Suprapubic skin (tissue), 4 donors: ENCODE measurements around the gene PDE2A.

Source experiments
- EP300 ChIP-seq: sonication (generic); formaldehyde crosslinking; IDR thresholded peaks from one replicate; pipeline ENCODE4 v1.6.1; 2017; ENCODE audit warnings: antibody characterized with exemption
- POLR2AphosphoS5 ChIP-seq, 3 donors: sonication (generic); formaldehyde crosslinking; IDR thresholded peaks; one replicate each; pipeline ENCODE4 v1.6.1; 2017; ENCODE audit warnings: antibody characterized with exemption in 3 of 3
- TF ChIP-seq, protein P1 (sequence below), 2 donors: fragments of 200-600 bp in 1 of 2; fragments of 450-650 bp in 1 of 2; sonication (generic) in 1 of 2; IDR thresholded peaks; one replicate each; pipeline ENCODE4 v1.5.1; 2016 to 2019; ENCODE audit warnings: antibody characterized with exemption in 2 of 2, mild to moderate bottlenecking in 1 of 2, moderate library complexity in 1 of 2

DNA sequence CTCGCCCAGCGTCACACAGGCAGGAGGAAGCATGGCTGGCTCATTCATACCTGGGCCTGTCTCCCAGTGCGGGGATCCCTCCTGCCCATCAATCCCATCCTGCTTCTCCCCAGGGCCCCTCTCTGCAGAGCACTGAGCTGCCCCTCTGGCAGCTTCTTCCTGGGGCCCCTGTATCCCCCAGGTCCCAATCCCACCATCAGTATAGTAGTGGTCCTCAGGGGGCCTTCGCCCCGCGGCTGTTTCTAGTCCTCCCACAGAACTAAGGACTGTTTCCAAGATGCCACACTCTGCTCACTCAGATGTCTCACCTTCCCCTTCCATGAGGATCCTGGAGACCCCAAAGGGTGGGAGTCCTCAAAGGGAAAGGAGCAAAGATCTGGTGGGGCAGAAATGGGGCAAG, 97.6 kb downstream of the PDE2A start:
- TF ChIP-seq EP300 (no peak), POLR2AphosphoS5 (IDR thresholded peaks at IDR 0.05) (no peak)
- TF ChIP-seq, protein P1, sequence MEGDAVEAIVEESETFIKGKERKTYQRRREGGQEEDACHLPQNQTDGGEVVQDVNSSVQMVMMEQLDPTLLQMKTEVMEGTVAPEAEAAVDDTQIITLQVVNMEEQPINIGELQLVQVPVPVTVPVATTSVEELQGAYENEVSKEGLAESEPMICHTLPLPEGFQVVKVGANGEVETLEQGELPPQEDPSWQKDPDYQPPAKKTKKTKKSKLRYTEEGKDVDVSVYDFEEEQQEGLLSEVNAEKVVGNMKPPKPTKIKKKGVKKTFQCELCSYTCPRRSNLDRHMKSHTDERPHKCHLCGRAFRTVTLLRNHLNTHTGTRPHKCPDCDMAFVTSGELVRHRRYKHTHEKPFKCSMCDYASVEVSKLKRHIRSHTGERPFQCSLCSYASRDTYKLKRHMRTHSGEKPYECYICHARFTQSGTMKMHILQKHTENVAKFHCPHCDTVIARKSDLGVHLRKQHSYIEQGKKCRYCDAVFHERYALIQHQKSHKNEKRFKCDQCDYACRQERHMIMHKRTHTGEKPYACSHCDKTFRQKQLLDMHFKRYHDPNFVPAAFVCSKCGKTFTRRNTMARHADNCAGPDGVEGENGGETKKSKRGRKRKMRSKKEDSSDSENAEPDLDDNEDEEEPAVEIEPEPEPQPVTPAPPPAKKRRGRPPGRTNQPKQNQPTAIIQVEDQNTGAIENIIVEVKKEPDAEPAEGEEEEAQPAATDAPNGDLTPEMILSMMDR (IDR thresholded peaks at IDR 0.05) = no peak
